ENCODE measurements around the gene BCL11B.

Gene BCL11B

GRCh38 chr14:99254328-99255009 lies 17.5 kb downstream of the BCL11B start:
- no peak for DNase-seq (ENCODE audit: low read depth in 3 of 3)

GRCh38 chr14:99253890-99254289 lies 18.1 kb downstream of the BCL11B start:
- no peak for DNase-seq (ENCODE audit: low read depth in 3 of 3)

GRCh38 chr14:99252940-99253868 lies 18.8 kb downstream of the BCL11B start:
- DNase-seq (ENCODE audit: low read depth in 3 of 3): no peak

GRCh38 chr14:99252443-99252939 lies 19.5 kb downstream of the BCL11B start:
- DNase-seq (ENCODE audit: low read depth in 3 of 3): no peak

- no peak for DNase-seq (ENCODE audit: low read depth in 3 of 3)
Observed at GRCh38 chr14:99251721-99252120, 20.3 kb downstream of the BCL11B start.

- no peak for DNase-seq (ENCODE audit: low read depth in 3 of 3)
Observed at GRCh38 chr14:99250636-99251208, 21.3 kb downstream of the BCL11B start.

GRCh38 chr14:99249389-99249788 lies 22.6 kb downstream of the BCL11B start:
- DNase-seq (ENCODE audit: low read depth in 3 of 3): no peak

- DNase-seq (ENCODE audit: low read depth in 3 of 3): no peak
Observed at GRCh38 chr14:99248761-99249171, 23.2 kb downstream of the BCL11B start.

GRCh38 chr14:99247772-99248171 lies 24.2 kb downstream of the BCL11B start:
- DNase-seq (ENCODE audit: low read depth in 3 of 3): no peak

GRCh38 chr14:99247101-99247729 lies 24.8 kb downstream of the BCL11B start:
- DNase-seq (ENCODE audit: low read depth in 3 of 3): no peak

GRCh38 chr14:99246536-99247097 lies 25.4 kb downstream of the BCL11B start:
- no peak for DNase-seq (ENCODE audit: low read depth in 3 of 3)

GRCh38 chr14:99245564-99246511 lies 26.2 kb downstream of the BCL11B start:
- no peak for DNase-seq (ENCODE audit: low read depth in 3 of 3)

- DNase-seq (ENCODE audit: low read depth in 3 of 3): no peak
Observed at GRCh38 chr14:99244941-99245563, 26.9 kb downstream of the BCL11B start.

- DNase-seq (ENCODE audit: low read depth in 3 of 3): no peak
Observed at GRCh38 chr14:99244367-99244901, 27.6 kb downstream of the BCL11B start.

GRCh38 chr14:99242816-99243721 lies 28.9 kb downstream of the BCL11B start:
- DNase-seq (ENCODE audit: low read depth in 3 of 3): no peak

GRCh38 chr14:99242238-99242637 lies 29.8 kb downstream of the BCL11B start:
- no peak for DNase-seq (ENCODE audit: low read depth in 3 of 3)

- DNase-seq (ENCODE audit: low read depth in 3 of 3): no peak
Observed at GRCh38 chr14:99241325-99242010, 30.5 kb downstream of the BCL11B start.

Data from stimulated activated CD4-positive, alpha-beta T cell treated with anti-CD3 and anti-CD28 coated beads, TNF-alpha, amount 100 ng/mL, for 24 hours (primary cell).